MG63 (cell line): ENCODE measurements around the gene PCDHB4. TPM values are rescaled to one million over a fixed set of nuclear protein-coding genes. Genes with fewer than 3 reads are reported as not detected.
"Not testable (repeated sequence)": the region's sequence is repeated elsewhere in the genome, so short reads cannot be mapped to it uniquely, and the experiment has no call there.

ENCODE experiments used
- DNase-seq: peaks from one replicate; pipeline ENCODE4 v3.0.0-alpha.2; 2020
- H3K27me3 ChIP-seq: fragments of 250-450 bp; sonication (Bioruptor Pico); 2 replicates; pipeline ENCODE4 v1.5.1; 2020; ENCODE audit warnings: mild to moderate bottlenecking, moderate library complexity
- H3K36me3 ChIP-seq: fragments of 250-450 bp; sonication (Bioruptor Pico); 2 replicates; pipeline ENCODE4 v1.5.1; 2020; ENCODE audit warnings: mild to moderate bottlenecking, moderate library complexity
- H3K4me3 ChIP-seq: fragments of 250-450 bp; sonication (Bioruptor Pico); 2 replicates; pipeline ENCODE4 v1.5.1; 2020; ENCODE audit warnings: mild to moderate bottlenecking, moderate library complexity
- H3K9me3 ChIP-seq: fragments of 250-450 bp; sonication (Bioruptor Pico); 2 replicates; pipeline ENCODE4 v1.5.1; 2020; ENCODE audit warnings: mild to moderate bottlenecking, moderate library complexity
- total RNA-seq: library from RNA; depleted of rRNA; stranded (reverse); fragments of >200 nt; shearing (Covaris generic); gene quantifications from 2 replicates; pipeline ENCODE4 v1.2.3, GENCODE V29; 2014; ENCODE audit warnings: low replicate concordance; rRNA removed

PCDHB4 gene
- total RNA-seq, result not detected in 2 replicates

DNA sequence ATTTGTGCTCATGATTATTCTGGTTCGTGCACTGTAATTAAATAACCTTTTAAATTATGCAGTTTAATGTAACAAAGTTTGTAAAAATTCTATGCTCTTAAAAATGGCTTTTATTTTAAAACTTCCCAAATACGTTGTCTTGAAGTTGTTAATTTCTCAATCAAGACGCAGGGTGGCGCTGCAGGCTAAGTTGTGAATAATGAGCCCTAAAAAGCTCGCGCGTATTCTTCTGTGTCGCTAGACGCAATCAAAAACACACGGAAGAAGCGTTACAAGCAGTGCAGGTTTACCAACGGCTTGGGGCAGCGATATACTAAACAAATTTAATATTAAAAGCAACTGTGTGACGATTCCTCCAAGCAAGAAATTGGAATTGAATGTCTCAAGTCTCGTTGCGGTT is at the start of gene PCDHB4:
Gene PCDHB4 (plus strand): TSS at position 256 of the 400 bp plus-strand sequence. CDS start 181 bp downstream, outside the sequence.
- DNase-seq, result no peak
- Histone ChIP-seq H3K36me3 (no peaks in the 10 kb centered on the region), H3K27me3 (no peaks in the 10 kb centered on the region), H3K9me3 (no peaks in the 10 kb centered on the region; the same call in 1 of the 2 replicates), H3K4me3 (no peak within 1 kb of the TSS)

DNA sequence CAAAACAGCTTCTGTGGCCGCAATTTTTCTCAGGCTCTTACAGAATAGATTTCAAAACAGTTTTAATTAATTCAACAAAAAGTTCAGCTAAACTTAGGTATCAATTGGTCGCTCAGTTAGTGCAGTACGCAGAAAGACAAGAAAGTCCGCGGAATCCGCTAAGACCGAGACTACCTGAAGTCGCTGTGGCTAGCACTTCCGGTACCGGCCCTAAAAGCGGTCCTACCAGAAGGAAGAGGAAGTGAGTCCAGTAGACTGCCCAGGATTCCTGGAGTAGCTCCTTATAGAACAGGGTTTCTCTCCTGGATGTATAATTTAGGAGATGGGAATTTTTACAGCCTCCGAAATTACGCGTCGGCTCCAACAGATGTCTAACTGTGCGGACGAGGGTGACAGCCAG is 43.8 kb upstream of the PCDHB4 start:
- 0 out of 2 replicates have a peak, but pooled peaks cover 3% of the 10 kb centered on the region for H3K27me3 ChIP-seq
- H3K36me3 ChIP-seq, result no peaks in the 10 kb centered on the region
- DNase-seq, result no peak
- H3K9me3 ChIP-seq, result no peaks in the 10 kb centered on the region
- peak overlapping the region; percentile 14 for H3K4me3 ChIP-seq

DNA sequence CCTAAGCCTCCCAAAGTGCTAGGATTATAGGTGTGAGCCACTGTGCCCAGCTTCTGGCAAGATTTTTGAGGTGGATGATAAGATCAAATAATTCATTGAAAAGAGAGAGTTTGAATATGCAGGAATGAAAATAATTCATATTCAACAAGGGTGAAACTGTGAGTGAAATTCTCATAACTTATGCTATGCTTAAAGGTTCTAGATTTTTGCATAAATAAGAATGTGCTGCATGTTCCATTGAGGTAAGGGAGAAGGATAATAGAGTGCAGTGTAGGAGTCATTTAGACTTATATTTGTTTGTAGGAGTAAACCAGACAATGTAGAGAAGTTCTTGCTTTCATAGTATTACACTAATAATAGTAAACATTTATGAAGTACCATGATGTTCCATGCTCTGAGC is 39.4 kb upstream of the PCDHB4 start:
- H3K36me3 ChIP-seq, result no peaks in the 10 kb centered on the region
- 0 out of 2 replicates have a peak, but pooled peaks cover 2% of the 10 kb centered on the region for H3K9me3 ChIP-seq
- no peaks in the 10 kb centered on the region for H3K27me3 ChIP-seq
- H3K4me3 ChIP-seq, result no peak overlapping the region
- DNase-seq, result no peak

DNA sequence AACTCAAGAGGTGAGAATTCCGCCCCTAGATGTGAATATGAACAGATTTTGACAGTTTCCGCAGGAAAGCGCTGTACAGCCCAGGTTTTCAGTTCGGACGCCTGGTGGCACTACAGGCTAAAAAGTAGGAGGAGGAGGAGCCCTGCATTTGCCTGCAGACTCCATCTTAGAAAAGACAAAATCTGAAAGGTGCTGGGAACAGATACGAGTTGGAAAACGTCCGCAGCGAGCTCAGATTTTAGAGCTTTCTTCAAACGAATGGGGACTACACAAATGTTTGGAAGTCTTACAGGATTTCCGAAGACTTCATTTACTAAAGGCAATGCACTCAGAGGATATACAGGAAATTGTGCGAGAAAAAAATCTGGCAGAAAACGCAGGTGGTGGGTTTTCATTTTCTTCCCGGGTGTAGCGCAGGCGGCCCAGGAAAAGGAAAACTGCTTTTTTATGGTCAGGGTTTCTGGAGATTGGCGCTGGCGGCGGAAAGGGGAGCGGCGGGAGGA is 37.1 kb upstream of the PCDHB4 start:
- H3K4me3 ChIP-seq, result peak overlapping the region; percentile 45
- no peaks in the 10 kb centered on the region for H3K27me3 ChIP-seq
- H3K9me3 ChIP-seq, result 0 out of 2 replicates have a peak, but pooled peaks cover 2% of the 10 kb centered on the region
- peak; percentile 58 for DNase-seq
- H3K36me3 ChIP-seq, result no peaks in the 10 kb centered on the region

DNA sequence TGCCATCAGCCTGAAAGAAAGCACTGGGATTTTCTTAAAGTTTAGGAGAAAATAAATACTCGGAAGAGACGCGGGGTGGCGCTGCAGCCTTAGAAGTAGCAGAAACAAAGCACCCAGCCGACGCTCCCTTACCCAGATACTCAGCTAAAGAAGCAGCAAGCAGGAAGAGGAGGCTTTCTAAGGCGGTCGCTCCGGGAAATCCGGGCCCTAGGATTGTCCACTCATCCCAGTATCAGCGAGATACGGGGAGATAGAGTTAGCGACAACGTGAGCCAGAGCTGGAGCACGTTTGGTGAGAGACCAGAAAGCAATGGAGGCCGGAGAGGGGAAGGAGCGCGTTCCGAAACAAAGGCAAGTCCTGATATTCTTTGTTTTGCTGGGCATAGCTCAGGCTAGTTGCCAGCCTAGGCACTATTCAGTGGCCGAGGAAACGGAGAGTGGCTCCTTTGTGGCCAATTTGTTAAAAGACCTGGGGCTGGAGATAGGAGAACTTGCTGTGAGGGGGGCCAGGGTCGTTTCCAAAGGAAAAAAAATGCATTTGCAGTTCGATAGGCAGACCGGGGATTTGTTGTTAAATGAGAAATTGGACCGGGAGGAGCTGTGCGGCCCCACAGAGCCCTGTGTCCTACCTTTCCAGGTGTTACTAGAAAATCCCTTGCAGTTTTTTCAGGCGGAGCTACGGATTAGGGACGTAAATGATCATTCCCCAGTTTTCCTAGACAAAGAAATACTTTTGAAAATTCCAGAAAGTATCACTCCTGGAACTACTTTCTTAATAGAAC is 26.9 kb upstream of the PCDHB4 start, which contains the start of gene PCDHB2:
Gene PCDHB2 (plus strand): TSS at position 135 of the 782 bp plus-strand sequence. CDS start 176 bp downstream, at position 311.
- H3K27me3 ChIP-seq, result no peaks in the 10 kb centered on the region
- DNase-seq, result peak; percentile 69
- 0 out of 2 replicates have a peak, but pooled peaks cover 2% of the 10 kb centered on the region for H3K9me3 ChIP-seq
- H3K36me3 ChIP-seq, result no peaks in the 10 kb centered on the region
- H3K4me3 ChIP-seq, result peak within 1 kb of the TSS; percentile 54

DNA sequence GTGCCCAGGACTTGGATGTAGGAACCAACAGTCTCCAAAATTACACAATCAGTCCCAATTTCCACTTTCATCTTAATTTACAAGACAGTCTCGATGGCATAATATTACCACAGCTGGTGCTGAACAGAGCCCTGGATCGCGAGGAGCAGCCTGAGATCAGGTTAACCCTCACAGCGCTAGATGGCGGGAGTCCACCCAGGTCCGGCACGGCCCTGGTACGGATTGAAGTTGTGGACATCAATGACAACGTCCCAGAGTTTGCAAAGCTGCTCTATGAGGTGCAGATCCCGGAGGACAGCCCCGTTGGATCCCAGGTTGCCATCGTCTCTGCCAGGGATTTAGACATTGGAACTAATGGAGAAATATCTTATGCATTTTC is 26.4 kb upstream of the PCDHB4 start:
- no peaks in the 10 kb centered on the region for H3K36me3 ChIP-seq
- H3K4me3 ChIP-seq, result peak overlapping the region; percentile 54
- H3K9me3 ChIP-seq, result 0 out of 2 replicates have a peak, but pooled peaks cover 2% of the 10 kb centered on the region
- DNase-seq, result no peak
- H3K27me3 ChIP-seq, result no peaks in the 10 kb centered on the region

DNA sequence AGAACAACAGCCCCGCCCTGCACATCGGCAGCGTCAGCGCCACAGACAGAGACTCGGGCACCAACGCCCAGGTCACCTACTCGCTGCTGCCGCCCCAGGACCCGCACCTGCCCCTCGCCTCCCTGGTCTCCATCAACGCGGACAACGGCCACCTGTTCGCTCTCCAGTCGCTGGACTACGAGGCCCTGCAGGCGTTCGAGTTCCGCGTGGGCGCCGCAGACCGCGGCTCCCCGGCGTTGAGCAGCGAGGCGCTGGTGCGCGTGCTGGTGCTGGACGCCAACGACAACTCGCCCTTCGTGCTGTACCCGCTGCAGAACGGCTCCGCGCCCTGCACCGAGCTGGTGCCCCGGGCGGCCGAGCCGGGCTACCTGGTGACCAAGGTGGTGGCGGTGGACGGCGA is 25.4 kb upstream of the PCDHB4 start:
- H3K4me3 ChIP-seq, H3K36me3 ChIP-seq, H3K27me3 ChIP-seq, H3K9me3 ChIP-seq, DNase-seq: not testable (repeated sequence)

DNA sequence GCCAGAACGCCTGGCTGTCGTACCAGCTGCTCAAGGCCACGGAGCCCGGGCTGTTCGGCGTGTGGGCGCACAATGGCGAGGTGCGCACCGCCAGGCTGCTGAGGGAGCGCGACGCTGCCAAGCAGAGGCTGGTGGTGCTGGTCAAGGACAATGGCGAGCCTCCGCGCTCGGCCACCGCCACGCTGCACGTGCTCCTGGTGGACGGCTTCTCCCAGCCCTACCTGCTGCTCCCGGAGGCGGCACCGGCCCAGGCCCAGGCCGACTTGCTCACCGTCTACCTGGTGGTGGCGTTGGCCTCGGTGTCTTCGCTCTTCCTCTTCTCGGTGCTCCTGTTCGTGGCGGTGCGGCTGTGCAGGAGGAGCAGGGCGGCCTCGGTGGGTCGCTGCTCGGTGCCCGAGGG is 25.0 kb upstream of the PCDHB4 start:
- not testable (repeated sequence) for DNase-seq, H3K4me3 ChIP-seq, H3K36me3 ChIP-seq, H3K9me3 ChIP-seq, H3K27me3 ChIP-seq

DNA sequence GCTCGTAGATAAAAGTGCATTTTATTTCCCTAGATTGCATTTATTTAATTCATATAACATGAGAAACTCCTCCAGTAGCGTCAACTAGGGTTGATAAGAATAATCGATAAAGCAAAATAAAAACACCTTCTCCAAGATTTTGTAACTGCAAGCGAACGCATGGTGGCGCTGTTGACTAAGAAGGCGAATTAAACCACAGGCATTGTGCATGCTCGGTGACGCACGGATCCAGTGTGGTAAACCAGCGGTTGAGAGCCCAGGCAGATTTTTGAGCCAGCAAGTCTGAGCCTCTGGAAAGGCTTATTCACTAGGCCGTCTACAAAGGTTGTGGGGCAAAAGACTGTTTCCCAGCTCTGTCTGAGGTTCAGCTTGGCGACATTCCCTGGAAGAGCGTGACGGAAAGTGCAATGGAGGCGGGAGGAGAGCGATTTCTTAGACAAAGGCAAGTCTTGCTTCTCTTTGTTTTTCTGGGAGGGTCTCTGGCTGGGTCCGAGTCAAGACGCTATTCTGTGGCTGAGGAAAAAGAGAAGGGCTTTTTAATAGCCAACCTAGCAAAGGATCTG is 21.3 kb upstream of the PCDHB4 start, which contains the start of gene PCDHB3:
Gene PCDHB3 (plus strand): TSS at position 231 of the 563 bp plus-strand sequence. CDS start 177 bp downstream, at position 408.
- no peaks in the 10 kb centered on the region; the same call in 1 of the 2 replicates for H3K9me3 ChIP-seq
- H3K36me3 ChIP-seq, result no peaks in the 10 kb centered on the region
- no peaks in the 10 kb centered on the region for H3K27me3 ChIP-seq
- no peak within 1 kb of the TSS for H3K4me3 ChIP-seq
- no peak for DNase-seq

DNA sequence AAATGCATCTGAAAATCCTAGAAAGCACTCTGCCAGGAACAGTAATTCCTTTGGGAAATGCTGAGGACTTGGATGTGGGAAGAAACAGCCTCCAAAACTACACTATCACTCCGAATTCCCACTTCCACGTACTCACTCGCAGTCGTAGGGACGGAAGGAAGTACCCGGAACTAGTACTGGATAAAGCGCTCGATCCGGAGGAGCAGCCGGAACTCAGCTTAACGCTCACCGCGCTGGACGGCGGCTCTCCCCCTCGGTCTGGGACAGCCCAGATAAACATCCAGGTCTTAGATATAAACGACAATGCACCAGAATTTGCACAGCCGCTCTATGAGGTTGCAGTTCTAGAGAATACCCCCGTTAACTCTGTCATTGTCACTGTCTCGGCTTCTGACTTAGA is 20.6 kb upstream of the PCDHB4 start:
- no peak overlapping the region for H3K4me3 ChIP-seq
- no peak for DNase-seq
- no peaks in the 10 kb centered on the region for H3K36me3 ChIP-seq
- no peaks in the 10 kb centered on the region for H3K27me3 ChIP-seq
- no peaks in the 10 kb centered on the region; the same call in 1 of the 2 replicates for H3K9me3 ChIP-seq

DNA sequence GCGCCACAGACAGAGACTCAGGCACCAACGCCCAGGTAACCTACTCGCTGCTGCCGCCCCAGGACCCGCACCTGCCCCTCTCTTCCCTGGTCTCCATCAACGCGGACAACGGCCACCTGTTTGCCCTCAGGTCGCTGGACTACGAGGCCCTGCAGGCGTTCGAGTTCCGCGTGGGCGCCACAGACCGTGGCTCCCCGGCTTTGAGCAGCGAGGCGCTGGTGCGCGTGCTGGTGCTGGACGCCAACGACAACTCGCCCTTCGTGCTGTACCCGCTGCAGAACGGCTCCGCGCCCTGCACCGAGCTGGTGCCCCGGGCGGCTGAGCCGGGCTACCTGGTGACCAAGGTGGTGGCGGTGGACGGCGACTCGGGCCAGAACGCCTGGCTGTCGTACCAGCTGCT is 19.5 kb upstream of the PCDHB4 start:
- not testable (repeated sequence) for H3K27me3 ChIP-seq, H3K9me3 ChIP-seq, DNase-seq, H3K36me3 ChIP-seq, H3K4me3 ChIP-seq

DNA sequence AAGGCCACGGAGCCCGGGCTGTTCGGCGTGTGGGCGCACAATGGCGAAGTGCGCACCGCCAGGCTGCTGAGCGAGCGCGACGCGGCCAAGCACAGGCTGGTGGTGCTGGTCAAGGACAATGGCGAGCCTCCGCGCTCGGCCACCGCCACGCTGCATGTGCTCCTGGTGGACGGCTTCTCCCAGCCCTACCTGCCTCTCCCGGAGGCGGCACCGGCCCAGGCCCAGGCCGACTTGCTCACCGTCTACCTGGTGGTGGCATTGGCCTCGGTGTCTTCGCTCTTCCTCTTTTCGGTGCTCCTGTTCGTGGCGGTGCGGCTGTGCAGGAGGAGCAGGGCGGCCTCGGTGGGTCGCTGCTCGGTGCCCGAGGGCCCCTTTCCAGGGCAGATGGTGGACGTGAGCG is 19.1 kb upstream of the PCDHB4 start:
- H3K4me3 ChIP-seq, H3K9me3 ChIP-seq, H3K27me3 ChIP-seq, H3K36me3 ChIP-seq, DNase-seq: not testable (repeated sequence)

DNA sequence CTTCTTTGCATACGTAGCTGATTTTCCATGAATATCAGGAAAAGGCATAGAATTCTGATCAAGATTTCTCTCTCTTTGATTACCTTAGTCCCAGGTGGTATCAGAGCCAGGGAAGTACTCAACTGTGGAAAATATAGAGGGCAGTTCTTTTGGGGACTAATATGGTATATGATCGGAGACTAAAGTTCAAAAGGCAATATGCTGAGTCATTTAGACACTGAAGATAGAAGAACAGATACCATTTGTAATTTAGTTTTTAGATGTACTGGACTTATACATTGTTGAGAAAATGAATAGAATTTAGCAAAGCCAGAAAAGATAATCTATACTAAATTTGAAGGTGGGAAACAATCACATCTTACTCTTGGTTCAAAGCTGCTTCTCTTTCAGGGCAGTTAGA is 16.3 kb upstream of the PCDHB4 start:
- H3K4me3 ChIP-seq, result no peak overlapping the region
- no peaks in the 10 kb centered on the region for H3K36me3 ChIP-seq

DNA sequence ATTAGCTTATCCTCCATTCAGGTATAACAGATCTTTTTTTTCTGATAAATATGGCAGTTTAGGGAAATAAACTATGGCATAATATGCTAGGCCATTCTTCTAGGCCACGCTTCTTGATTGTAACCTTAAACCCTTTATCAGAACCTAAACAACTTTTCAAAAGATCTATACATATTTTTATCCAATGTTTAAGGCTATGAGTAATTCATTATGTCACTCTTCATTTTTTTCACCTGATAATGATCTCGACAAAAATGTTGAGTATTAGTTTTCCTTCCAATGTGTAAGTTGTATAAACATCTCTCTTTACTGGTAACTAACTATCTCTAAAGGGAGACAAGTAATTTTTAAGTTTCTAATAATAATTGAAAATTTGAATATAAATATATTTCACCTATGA is 2.4 kb upstream of the PCDHB4 start:
- H3K9me3 ChIP-seq, result no peaks in the 10 kb centered on the region; the same call in 1 of the 2 replicates
- no peak overlapping the region for H3K4me3 ChIP-seq
- no peak for DNase-seq
- no peaks in the 10 kb centered on the region for H3K27me3 ChIP-seq
- H3K36me3 ChIP-seq, result no peaks in the 10 kb centered on the region

More for the DNA sequence above, 16.3 kb upstream of the PCDHB4 start:
- Histone ChIP-seq H3K9me3 (no peaks in the 10 kb centered on the region; the same call in 1 of the 2 replicates), H3K27me3 (no peaks in the 10 kb centered on the region)
- DNase-seq, result no peak

DNA sequence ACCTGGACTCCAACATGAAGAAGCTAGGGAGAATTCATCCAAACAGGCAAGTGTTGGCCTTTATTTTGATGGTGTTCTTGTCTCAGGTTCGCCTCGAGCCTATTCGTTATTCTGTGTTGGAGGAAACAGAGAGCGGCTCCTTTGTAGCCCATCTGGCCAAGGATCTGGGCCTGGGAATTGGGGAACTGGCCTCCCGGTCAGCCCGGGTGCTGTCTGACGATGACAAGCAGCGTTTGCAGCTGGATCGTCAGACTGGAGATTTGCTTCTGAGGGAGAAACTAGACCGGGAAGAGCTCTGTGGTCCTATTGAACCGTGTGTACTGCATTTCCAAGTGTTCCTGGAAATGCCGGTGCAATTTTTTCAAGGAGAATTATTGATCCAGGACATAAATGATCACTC is 367 bp downstream of the PCDHB4 start:
- no peak for DNase-seq
- no peaks in the 10 kb centered on the region; the same call in 1 of the 2 replicates for H3K9me3 ChIP-seq
- no peak overlapping the region for H3K4me3 ChIP-seq
- no peaks in the 10 kb centered on the region for H3K36me3 ChIP-seq
- H3K27me3 ChIP-seq, result no peaks in the 10 kb centered on the region

DNA sequence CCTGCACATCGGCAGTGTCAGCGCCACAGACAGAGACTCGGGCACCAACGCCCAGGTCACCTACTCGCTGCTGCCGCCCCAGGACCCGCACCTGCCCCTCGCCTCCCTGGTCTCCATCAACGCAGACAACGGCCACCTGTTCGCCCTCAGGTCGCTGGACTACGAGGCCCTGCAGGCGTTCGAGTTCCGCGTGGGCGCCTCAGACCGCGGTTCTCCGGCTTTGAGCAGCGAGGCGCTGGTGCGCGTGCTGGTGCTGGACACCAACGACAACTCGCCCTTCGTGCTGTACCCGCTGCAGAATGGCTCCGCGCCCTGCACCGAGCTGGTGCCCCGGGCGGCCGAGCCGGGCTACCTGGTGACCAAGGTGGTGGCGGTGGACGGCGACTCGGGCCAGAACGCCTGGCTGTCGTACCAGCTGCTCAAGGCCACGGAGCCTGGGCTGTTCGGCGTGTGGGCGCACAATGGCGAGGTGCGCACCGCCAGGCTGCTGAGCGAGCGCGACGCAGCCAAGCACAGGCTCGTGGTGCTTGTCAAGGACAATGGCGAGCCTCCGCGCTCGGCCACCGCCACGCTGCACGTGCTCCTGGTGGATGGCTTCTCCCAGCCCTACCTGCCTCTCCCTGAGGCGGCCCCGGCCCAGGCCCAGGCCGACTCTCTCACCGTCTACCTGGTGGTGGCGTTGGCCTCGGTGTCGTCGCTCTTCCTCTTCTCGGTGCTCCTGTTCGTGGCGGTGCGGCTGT is 1.9 kb downstream of the PCDHB4 start:
- DNase-seq, H3K9me3 ChIP-seq, H3K4me3 ChIP-seq, H3K36me3 ChIP-seq, H3K27me3 ChIP-seq: not testable (repeated sequence)

DNA sequence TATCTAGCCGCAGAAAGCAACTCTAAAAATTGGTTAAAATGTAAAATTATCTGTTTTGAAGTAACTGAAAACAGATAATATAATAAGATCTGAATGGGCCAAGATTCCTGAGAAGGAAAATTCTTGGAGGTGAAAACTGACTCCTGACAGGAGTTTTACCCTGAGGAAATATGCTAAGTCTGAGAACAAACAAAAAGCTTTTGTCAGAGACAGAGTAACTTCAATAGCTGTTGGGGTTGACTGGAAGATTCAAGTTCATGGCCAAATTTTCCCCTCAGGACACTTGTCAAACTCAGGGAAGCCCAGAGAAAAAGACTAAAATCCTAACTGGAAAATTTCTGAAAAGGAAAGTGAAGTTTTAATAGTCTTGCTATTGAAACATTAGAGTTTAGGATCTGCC is 5.7 kb downstream of the PCDHB4 start:
- Histone ChIP-seq H3K9me3 (no peaks in the 10 kb centered on the region), H3K4me3 (no peak overlapping the region), H3K27me3 (no peaks in the 10 kb centered on the region), H3K36me3 (no peaks in the 10 kb centered on the region)
- no peak for DNase-seq
